Omental fat pad (tissue), 4 donors: ENCODE data around the gene CGN. TPM values are rescaled to one million over a fixed set of nuclear protein-coding genes. Genes with fewer than 3 reads are reported as not detected.
A peak's percentile ranks its signal among the peaks of the same experiment; 100 is the strongest.

Experiments used
- ATAC-seq: fragments of 150-250 bp; one replicate; pipeline ENCODE4 v1.9.1; 2016; ENCODE audit warnings: mild to moderate bottlenecking, moderate library complexity; ENCODE audit not compliant: low FRiP score
- DNase-seq: peaks from one replicate; pipeline ENCODE4 v3.0.0-alpha.2; 2019; ENCODE audit warnings: low spot score
- total RNA-seq, 4 donors: library from RNA; depleted of rRNA; stranded (reverse); fragments of >200 nt; gene quantifications; one replicate each; pipeline ENCODE4 v1.1.0, GENCODE V29; 2016
- TF ChIP-seq, protein P1 (sequence below), 3 donors: fragments of 450-650 bp; IDR thresholded peaks; one replicate each; pipeline ENCODE4 v1.5.1; 2016 to 2017; ENCODE audit warnings: antibody characterized with exemption in 3 of 3, mild to moderate bottlenecking in 3 of 3, moderate library complexity in 2 of 3

Gene CGN
- total RNA-seq, 4 donors from 2014 or later = 0.32 to 44.6 (median 8.0) TPM

- DNase-seq = no peak
- no peak for ATAC-seq
- TF ChIP-seq, protein P1, sequence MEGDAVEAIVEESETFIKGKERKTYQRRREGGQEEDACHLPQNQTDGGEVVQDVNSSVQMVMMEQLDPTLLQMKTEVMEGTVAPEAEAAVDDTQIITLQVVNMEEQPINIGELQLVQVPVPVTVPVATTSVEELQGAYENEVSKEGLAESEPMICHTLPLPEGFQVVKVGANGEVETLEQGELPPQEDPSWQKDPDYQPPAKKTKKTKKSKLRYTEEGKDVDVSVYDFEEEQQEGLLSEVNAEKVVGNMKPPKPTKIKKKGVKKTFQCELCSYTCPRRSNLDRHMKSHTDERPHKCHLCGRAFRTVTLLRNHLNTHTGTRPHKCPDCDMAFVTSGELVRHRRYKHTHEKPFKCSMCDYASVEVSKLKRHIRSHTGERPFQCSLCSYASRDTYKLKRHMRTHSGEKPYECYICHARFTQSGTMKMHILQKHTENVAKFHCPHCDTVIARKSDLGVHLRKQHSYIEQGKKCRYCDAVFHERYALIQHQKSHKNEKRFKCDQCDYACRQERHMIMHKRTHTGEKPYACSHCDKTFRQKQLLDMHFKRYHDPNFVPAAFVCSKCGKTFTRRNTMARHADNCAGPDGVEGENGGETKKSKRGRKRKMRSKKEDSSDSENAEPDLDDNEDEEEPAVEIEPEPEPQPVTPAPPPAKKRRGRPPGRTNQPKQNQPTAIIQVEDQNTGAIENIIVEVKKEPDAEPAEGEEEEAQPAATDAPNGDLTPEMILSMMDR (IDR thresholded peaks at IDR 0.05) = no peak
These were observed 35.1 kb upstream of the CGN start for GRCh38 chr1:151476083-151476482.

DNA sequence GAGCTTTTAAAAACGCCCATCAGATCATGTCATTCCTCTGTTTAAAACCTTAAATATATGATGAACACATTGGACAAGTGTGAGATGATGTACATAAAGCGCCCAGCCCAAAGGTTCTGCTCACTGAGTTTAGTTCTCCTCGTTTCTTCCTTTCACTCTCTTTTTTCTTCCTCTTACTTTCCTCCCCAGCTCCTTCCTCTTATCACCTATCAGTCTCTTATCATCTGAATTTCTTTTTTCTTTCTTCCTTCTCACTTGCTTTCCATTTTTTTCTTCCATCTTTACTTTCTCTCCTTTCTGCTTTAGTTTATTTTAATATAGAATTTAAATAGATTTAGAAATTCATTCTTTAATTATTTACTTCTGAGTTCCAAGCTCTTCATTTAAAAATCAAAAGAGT is 34.1 kb upstream of the CGN start:
- DNase-seq = no peak
- no peak for ATAC-seq
- TF ChIP-seq, protein P1 (IDR thresholded peaks at IDR 0.05) = no peak

DNA sequence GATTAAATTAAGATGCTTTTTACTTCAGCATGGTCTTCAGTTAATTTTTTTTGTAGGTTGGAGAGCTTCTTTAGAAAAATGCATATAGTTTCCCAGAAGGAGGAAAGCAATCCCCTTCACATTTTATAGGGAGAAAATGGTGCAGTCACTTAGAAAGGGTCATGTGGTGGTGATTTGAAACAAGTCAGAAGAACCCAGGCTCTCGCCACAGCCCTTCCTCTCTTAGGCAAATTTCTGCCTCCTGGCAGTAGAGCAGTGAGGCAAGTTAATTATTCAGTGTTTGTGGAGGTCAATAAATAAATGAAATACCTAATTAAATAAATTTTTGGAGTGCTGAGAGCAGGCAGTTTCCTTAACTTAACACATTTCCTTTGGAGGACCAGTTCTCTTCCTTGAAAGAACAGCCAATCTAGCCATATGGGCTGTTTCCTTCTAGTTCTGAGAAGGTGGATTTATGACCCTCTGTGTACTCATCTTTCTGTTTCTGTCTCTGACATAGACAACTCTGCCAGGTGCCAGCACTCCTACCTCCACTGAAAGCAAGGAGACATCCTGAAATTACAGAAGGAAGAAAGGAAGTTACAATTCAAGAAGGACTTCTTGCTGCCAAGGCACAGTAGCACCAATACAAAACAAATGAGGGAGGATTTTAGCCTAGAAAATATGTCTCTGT is 32.9 kb upstream of the CGN start:
- DNase-seq = no peak
- TF ChIP-seq, protein P1 (IDR thresholded peaks at IDR 0.05) = no peak
- ATAC-seq = no peak

GRCh38 chr1:151478923-151479322 is 32.3 kb upstream of the CGN start:
- ATAC-seq = peak; percentile 66
- DNase-seq = no peak
- TF ChIP-seq, protein P1 (IDR thresholded peaks at IDR 0.05) = no peak

DNA sequence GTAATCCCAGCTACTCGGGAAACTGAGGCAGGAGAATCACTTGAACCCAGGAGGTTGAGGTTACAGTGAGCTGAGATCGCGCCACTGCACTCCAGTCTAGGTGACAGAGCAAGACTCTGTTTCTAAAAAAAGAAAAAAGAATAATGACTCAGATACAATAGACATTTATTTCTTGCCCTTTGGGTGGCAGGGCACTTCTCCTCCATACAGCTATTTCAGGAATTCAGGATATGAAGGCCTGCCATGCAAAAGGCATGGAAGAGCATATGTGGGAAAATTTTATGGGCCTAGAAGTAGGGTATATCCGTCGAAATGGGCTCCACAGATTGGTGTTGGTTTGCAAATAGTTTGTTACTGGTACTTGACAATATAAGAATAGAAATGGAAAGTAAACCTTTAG is 31.7 kb upstream of the CGN start:
- no peak for DNase-seq
- ATAC-seq = no peak
- TF ChIP-seq, protein P1 (IDR thresholded peaks at IDR 0.05) = no peak

DNA sequence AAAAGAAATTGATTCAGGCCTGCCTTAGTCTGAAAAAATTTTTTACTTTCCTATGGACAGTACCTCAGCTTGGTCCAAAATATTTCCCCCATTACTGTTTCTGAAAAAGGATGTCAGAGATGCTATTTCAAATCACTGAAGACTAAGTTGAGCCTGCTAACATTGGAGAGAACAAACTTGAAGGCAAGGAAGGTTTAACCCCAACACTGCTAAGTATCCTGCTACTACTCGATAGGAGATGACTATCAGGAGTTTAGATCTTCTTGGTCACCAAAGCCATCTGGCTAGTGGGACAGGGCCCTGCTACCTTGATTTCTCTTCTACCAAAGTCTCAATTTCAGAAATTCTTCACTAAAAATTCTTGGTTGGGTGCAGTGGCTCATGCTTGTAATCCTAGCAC is 29.2 kb upstream of the CGN start:
- TF ChIP-seq, protein P1 (IDR thresholded peaks at IDR 0.05) = no peak
- DNase-seq (no peak), ATAC-seq (no peak)

DNA sequence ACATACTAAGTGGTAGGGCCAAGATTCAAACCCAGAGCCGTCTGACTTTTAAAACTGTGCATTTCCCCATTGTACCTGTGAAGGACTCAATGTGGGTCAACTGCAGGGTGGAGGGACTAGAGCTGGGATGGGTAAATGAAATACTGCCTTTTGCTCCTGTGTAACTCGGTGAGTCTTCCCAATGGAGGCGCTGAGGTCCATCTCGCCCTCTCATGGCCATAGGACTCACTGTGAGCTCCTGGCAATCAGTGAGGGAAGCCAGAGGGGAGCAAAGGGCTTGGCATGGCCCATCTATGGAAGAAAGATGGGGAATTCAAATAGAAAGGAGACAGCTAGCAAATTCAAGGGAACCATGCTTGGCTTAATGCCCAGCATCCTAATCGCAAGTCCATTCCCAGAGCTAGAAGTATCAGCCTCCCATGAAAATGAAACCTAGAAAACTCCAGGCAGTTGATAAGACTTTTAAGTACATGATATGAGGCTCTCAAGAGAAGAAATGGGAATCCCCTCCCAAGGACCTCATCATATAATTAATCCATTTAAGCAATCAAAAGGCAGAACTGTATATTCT is 25.4 kb upstream of the CGN start:
- ATAC-seq = no peak
- TF ChIP-seq, protein P1 (IDR thresholded peaks at IDR 0.05) = no peak

More for the DNA sequence above, 25.4 kb upstream of the CGN start:
- no peak for DNase-seq
